ENCODE results near the gene MINK1. TPM values are rescaled to one million over a fixed set of nuclear protein-coding genes. Genes with fewer than 3 reads are reported as not detected.

Gene MINK1
- total and polyA plus RNA-seq, 2 of the 13 experiments (the other 11 are each of a cell fraction or from before 2014, with no cell fraction given): 17.2 to 63.9 TPM

DNA sequence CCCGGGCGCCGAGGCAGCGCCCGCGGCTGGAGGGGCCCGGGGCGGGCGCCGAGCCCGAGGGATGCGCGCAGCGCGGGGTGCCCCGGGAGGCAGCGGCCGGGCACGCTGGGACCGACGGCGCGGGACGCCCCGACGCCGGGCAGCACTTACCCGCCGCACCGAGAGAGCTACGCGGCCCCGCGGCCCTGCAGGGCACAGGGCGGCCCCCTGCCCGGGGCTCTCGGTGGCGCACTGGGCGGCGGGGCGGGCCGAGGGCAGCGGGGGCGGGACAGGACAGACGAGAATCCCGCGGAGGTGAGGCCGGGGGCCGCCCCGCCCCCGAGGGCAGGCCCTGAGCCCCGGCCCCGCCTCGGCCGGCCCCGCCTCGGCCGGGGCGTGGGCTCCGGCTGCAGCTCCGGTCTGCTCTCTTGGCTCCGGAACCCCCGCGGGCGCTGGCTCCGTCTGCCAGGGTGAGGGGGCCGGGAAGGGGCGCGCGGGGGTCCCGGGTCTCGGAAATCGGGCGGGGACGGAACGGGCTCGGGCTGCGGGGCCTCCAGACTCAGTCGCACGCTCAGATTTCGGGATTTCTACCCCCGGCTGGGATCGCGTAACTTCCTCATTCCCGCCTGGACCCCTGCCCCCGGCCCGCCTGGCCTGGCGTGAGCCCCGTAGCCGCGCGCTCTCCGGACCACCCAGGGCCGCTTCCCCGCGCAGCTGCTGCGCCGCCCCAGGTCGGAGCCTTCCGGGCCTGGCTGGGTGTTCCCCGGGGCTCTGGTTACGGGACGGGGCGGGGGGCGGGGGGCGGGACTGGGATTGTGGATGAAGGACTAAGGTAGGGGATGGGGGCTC, 26.1 kb upstream of the MINK1 start, which contains the start of gene PLD2 (continued):
- TF ChIP-seq ZNF879 (CRISPR knock-in tag; IDR thresholded peaks at IDR 0.05) (no peak), NKX3-1 (CRISPR knock-in tag; IDR thresholded peaks at IDR 0.05) (no peak), SP5 (CRISPR knock-in tag; IDR thresholded peaks at IDR 0.05; ENCODE audit: borderline replicate concordance, low read depth) (no peak), ZNF878 (CRISPR knock-in tag; IDR thresholded peaks at IDR 0.05) (no peak), FOXO1 (CRISPR knock-in tag; IDR thresholded peaks at IDR 0.05) (no peak), ZBTB7A (CRISPR knock-in tag; IDR thresholded peaks at IDR 0.05) (no peak), RARG (CRISPR knock-in tag; IDR thresholded peaks at IDR 0.05; ENCODE audit: low read depth) (no peak), ZSCAN12 (CRISPR knock-in tag; IDR thresholded peaks at IDR 0.05) (no peak), ZNF589 (CRISPR knock-in tag; conservative IDR thresholded peaks at IDR 0.05) (no peak), TAF15 (IDR thresholded peaks at IDR 0.05; ENCODE audit: low read depth, low read length, poor library complexity, severe bottlenecking) (no peak), ZNF558 (CRISPR knock-in tag; IDR thresholded peaks at IDR 0.05; ENCODE audit: borderline replicate concordance) (peak; percentile 19; the same call in 1 of the 2 replicates), ATF1 (CRISPR knock-in tag; IDR thresholded peaks at IDR 0.05) (no peak), AGO1 (IDR thresholded peaks at IDR 0.05; ENCODE audit: low read depth, low read length, poor library complexity, severe bottlenecking) (no peak)
- TF ChIP-seq, protein P1, sequence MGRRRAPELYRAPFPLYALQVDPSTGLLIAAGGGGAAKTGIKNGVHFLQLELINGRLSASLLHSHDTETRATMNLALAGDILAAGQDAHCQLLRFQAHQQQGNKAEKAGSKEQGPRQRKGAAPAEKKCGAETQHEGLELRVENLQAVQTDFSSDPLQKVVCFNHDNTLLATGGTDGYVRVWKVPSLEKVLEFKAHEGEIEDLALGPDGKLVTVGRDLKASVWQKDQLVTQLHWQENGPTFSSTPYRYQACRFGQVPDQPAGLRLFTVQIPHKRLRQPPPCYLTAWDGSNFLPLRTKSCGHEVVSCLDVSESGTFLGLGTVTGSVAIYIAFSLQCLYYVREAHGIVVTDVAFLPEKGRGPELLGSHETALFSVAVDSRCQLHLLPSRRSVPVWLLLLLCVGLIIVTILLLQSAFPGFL (CRISPR knock-in tag; IDR thresholded peaks at IDR 0.05): no peak
- TF ChIP-seq, protein P2, sequence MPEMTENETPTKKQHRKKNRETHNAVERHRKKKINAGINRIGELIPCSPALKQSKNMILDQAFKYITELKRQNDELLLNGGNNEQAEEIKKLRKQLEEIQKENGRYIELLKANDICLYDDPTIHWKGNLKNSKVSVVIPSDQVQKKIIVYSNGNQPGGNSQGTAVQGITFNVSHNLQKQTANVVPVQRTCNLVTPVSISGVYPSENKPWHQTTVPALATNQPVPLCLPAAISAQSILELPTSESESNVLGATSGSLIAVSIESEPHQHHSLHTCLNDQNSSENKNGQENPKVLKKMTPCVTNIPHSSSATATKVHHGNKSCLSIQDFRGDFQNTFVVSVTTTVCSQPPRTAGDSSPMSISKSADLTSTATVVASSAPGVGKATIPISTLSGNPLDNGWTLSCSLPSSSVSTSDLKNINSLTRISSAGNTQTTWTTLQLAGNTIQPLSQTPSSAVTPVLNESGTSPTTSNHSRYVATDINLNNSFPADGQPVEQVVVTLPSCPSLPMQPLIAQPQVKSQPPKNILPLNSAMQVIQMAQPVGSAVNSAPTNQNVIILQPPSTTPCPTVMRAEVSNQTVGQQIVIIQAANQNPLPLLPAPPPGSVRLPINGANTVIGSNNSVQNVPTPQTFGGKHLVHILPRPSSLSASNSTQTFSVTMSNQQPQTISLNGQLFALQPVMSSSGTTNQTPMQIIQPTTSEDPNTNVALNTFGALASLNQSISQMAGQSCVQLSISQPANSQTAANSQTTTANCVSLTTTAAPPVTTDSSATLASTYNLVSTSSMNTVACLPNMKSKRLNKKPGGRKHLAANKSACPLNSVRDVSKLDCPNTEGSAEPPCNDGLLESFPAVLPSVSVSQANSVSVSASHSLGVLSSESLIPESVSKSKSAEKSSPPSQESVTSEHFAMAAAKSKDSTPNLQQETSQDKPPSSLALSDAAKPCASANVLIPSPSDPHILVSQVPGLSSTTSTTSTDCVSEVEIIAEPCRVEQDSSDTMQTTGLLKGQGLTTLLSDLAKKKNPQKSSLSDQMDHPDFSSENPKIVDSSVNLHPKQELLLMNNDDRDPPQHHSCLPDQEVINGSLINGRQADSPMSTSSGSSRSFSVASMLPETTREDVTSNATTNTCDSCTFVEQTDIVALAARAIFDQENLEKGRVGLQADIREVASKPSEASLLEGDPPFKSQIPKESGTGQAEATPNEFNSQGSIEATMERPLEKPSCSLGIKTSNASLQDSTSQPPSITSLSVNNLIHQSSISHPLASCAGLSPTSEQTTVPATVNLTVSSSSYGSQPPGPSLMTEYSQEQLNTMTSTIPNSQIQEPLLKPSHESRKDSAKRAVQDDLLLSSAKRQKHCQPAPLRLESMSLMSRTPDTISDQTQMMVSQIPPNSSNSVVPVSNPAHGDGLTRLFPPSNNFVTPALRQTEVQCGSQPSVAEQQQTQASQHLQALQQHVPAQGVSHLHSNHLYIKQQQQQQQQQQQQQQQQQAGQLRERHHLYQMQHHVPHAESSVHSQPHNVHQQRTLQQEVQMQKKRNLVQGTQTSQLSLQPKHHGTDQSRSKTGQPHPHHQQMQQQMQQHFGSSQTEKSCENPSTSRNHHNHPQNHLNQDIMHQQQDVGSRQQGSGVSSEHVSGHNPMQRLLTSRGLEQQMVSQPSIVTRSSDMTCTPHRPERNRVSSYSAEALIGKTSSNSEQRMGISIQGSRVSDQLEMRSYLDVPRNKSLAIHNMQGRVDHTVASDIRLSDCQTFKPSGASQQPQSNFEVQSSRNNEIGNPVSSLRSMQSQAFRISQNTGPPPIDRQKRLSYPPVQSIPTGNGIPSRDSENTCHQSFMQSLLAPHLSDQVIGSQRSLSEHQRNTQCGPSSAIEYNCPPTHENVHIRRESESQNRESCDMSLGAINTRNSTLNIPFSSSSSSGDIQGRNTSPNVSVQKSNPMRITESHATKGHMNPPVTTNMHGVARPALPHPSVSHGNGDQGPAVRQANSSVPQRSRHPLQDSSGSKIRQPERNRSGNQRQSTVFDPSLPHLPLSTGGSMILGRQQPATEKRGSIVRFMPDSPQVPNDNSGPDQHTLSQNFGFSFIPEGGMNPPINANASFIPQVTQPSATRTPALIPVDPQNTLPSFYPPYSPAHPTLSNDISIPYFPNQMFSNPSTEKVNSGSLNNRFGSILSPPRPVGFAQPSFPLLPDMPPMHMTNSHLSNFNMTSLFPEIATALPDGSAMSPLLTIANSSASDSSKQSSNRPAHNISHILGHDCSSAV (CRISPR knock-in tag; IDR thresholded peaks at IDR 0.05; ENCODE audit: borderline replicate concordance): no peak
